IMR-90 (cell line): ENCODE data around the gene ERICH3. TPM values are rescaled to one million over a fixed set of nuclear protein-coding genes. Genes with fewer than 3 reads are reported as not detected.

ENCODE experiments used
- ATAC-seq: fragments of 200-7000 bp; cut with Tn5 transposase; 2 replicates; pipeline ENCODE4 v1.9.1; 2020; ENCODE audit warnings: low read depth, mild to moderate bottlenecking, moderate library complexity
- BruUV-seq: library from RNA; stranded (reverse); fragments of 400-500 nt; replicated peaks from 2 replicates; lab custom pipeline; 2021; lab: Mats Ljungman, UMichigan
- CTCF ChIA-PET: fragments of 300-600 bp; formaldehyde crosslinking; extraction: SDS; loops from one replicate; lab custom pipeline; 2021; ENCODE audit warnings: antibody characterized with exemption; lab: Yijun Ruan, JAX
- POLR2A ChIA-PET: fragments of 300-600 bp; sonication (Branson Sonifier 250); formaldehyde crosslinking; loops from one replicate; lab custom pipeline; 2022; ENCODE audit warnings: antibody characterized with exemption; ENCODE audit not compliant: unreplicated experiment; lab: Charles Lee
- DNase-seq: peaks from one replicate; pipeline ENCODE4 v3.0.0; 2013
- H2AFZ ChIP-seq: replicated peaks from 2 replicates; pipeline ENCODE3; 2013; ENCODE audit warnings: low read length, mild to moderate bottlenecking; ENCODE audit not compliant: poor library complexity
- H2AK5ac ChIP-seq: 2 replicates; pipeline ENCODE4 v1.6.1; 2013; ENCODE audit warnings: low read depth, low read length, inconsistent platforms
- H2AK9ac ChIP-seq: replicated peaks from 2 replicates; pipeline ENCODE3; 2013; ENCODE audit warnings: mild to moderate bottlenecking, low read depth, low read length, moderate library complexity; ENCODE audit not compliant: poor library complexity
- H2BK120ac ChIP-seq: 2 replicates; pipeline ENCODE4 v1.6.1; 2013; ENCODE audit warnings: low read depth, low read length, inconsistent platforms
- H2BK15ac ChIP-seq: 3 replicates; pipeline ENCODE4 v1.6.1; 2013; ENCODE audit warnings: low read depth, low read length, inconsistent platforms
- H2BK20ac ChIP-seq: 2 replicates; pipeline ENCODE4 v1.6.1; 2013; ENCODE audit warnings: low read depth, mild to moderate bottlenecking, inconsistent platforms, low read length, moderate library complexity
- H2BK5ac ChIP-seq: 2 replicates; pipeline ENCODE4 v1.6.1; 2013; ENCODE audit warnings: mild to moderate bottlenecking, low read depth, low read length, inconsistent platforms; ENCODE audit not compliant: poor library complexity, severe bottlenecking
- H3K14ac ChIP-seq: replicated peaks from 2 replicates; pipeline ENCODE4 v1.6.1; 2013; ENCODE audit warnings: low read depth, low read length, inconsistent platforms
- H3K18ac ChIP-seq: 2 replicates; pipeline ENCODE4 v1.6.1; 2013; ENCODE audit warnings: low read depth, low read length, control low read depth
- H3K23ac ChIP-seq: 2 replicates; pipeline ENCODE4 v1.6.1; 2013; ENCODE audit warnings: low read depth, low read length, inconsistent platforms
- H3K27ac ChIP-seq: 2 replicates; pipeline ENCODE4 v1.5.1; 2013; ENCODE audit warnings: mild to moderate bottlenecking, control low read depth, low read length; ENCODE audit not compliant: insufficient read depth
- H3K27me3 ChIP-seq: 2 replicates; pipeline ENCODE4 v1.6.1; 2013; ENCODE audit warnings: low read length; ENCODE audit not compliant: control insufficient read depth, insufficient read depth
- H3K36me3 ChIP-seq: 2 replicates; pipeline ENCODE4 v1.6.1; 2013; ENCODE audit warnings: low read length, mixed read lengths; ENCODE audit not compliant: control insufficient read depth, insufficient read depth
- H3K4ac ChIP-seq: 2 replicates; pipeline ENCODE4 v1.6.1; 2013; ENCODE audit warnings: low read depth, low read length, inconsistent platforms
- H3K4me1 ChIP-seq: 2 replicates; pipeline ENCODE4 v1.6.1; 2013; ENCODE audit warnings: low read length, mixed read lengths; ENCODE audit not compliant: control insufficient read depth, insufficient read depth
- H3K4me2 ChIP-seq: 2 replicates; pipeline ENCODE4 v1.6.1; 2013; ENCODE audit warnings: low read depth, mild to moderate bottlenecking, control low read depth, low read length, moderate library complexity
- H3K4me3 ChIP-seq: 2 replicates; pipeline ENCODE4 v1.5.1; 2013; ENCODE audit warnings: low read depth, mild to moderate bottlenecking, control low read depth, low read length, moderate library complexity; ENCODE audit not compliant: insufficient read depth
- H3K56ac ChIP-seq: 2 replicates; pipeline ENCODE4 v1.6.1; 2013; ENCODE audit warnings: low read length, inconsistent platforms; ENCODE audit not compliant: insufficient read depth; ENCODE audit errors: extremely low read depth
- H3K79me1 ChIP-seq, 2 experiments: 2 replicates each; pipeline ENCODE4 v1.6.1; 2013; ENCODE audit warnings: low read length in 2 of 2, inconsistent platforms in 1 of 2, low read depth in 1 of 2
- H3K9ac ChIP-seq: 2 replicates; pipeline ENCODE4 v1.6.1; 2013; ENCODE audit warnings: low read depth, low read length, control low read depth
- H3K9me1 ChIP-seq: 2 replicates; pipeline ENCODE4 v1.6.1; 2013; ENCODE audit warnings: low read length, inconsistent platforms; ENCODE audit not compliant: insufficient read depth
- H3K9me3 ChIP-seq: 2 replicates; pipeline ENCODE4 v1.6.1; 2013; ENCODE audit warnings: low read length; ENCODE audit not compliant: control insufficient read depth, insufficient read depth
- H4K20me1 ChIP-seq: 2 replicates; pipeline ENCODE4 v1.6.1; 2013; ENCODE audit warnings: low read length, inconsistent platforms; ENCODE audit not compliant: insufficient read depth
- H4K5ac ChIP-seq: 2 replicates; pipeline ENCODE4 v1.6.1; 2013; ENCODE audit warnings: mild to moderate bottlenecking, low read depth, low read length, control low read depth
- H4K8ac ChIP-seq, 2 experiments: 2 replicates each; pipeline ENCODE4 v1.6.1; 2013; ENCODE audit warnings: low read depth in 2 of 2, low read length in 2 of 2, control low read depth in 1 of 2, inconsistent platforms in 1 of 2
- H4K91ac ChIP-seq: 2 replicates; pipeline ENCODE4 v1.6.1; 2013; ENCODE audit warnings: low read depth, low read length, inconsistent platforms; ENCODE audit not compliant: insufficient read depth
- CEBPB ChIP-seq: IDR thresholded peaks from 2 replicates; pipeline ENCODE4 v1.6.1; 2012; ENCODE audit warnings: low read depth, low read length, improper control_type of control experiment
- FOS ChIP-seq: fragments of 150-350 bp; IDR thresholded peaks from 2 replicates; pipeline ENCODE4 v1.6.1; 2016; ENCODE audit warnings: low read depth, low read length
- MAZ ChIP-seq: IDR thresholded peaks from 2 replicates; pipeline ENCODE4 v1.6.1; 2012; ENCODE audit warnings: low read depth, mild to moderate bottlenecking, low read length, improper control_type of control experiment, moderate library complexity, borderline replicate concordance
- MXI1 ChIP-seq: IDR thresholded peaks from 2 replicates; pipeline ENCODE4 v1.6.1; 2012; ENCODE audit warnings: low read depth, mild to moderate bottlenecking, low read length, moderate library complexity, borderline replicate concordance
- POLR2A ChIP-seq: IDR thresholded peaks from 2 replicates; pipeline ENCODE4 v1.6.1; 2012; ENCODE audit warnings: mild to moderate bottlenecking, low read depth, low read length
- RAD21 ChIP-seq: IDR thresholded peaks from 2 replicates; pipeline ENCODE4 v1.6.1; 2012; ENCODE audit warnings: low read length, improper control_type of control experiment
- SMC3 ChIP-seq: fragments of 150-350 bp; IDR thresholded peaks from 2 replicates; pipeline ENCODE4 v1.6.1; 2016; ENCODE audit warnings: low read depth, mild to moderate bottlenecking, antibody characterized with exemption, low read length, moderate library complexity
- WGBS, 2 experiments: methylation state at CpG; one replicate each; pipeline versions ENCODE4 v1.1.5 to v1.1.7; 2013; ENCODE audit warnings: missing lambda C conversion rate in 2 of 2; ENCODE audit not compliant: insufficient read length in 1 of 2; ENCODE audit errors: extremely low coverage in 2 of 2; 5-methylcytosine and 5-hydroxymethylcytosine counted together
- dilution Hi-C: fragments of 300-500 bp; cut with HindIII; formaldehyde crosslinking; loops from one replicate; pipeline ENCODE4 v1.14.3; 2018; ENCODE audit warnings: low sequenced_read_pairs; ENCODE audit not compliant: unreplicated experiment
- in situ Hi-C: fragments of 300-500 bp; cut with MboI; formaldehyde crosslinking; loops from 3 replicates; pipeline ENCODE4 v1.14.3; 2019; ENCODE audit warnings: low sequenced_read_pairs, inconsistent platforms, mixed read lengths
- intact Hi-C: fragments of 100-400 bp; cut with micrococcal nuclease; formaldehyde crosslinking; loops from 2 replicates; pipeline ENCODE4 v1.10.0; 2022
- polyA plus RNA-seq, 3 experiments: library from polyadenylated mRNA; depleted of rRNA; stranded (reverse); fragments of >200 nt; gene quantifications; 2 replicates each; pipeline ENCODE4 v1.2.3, GENCODE V29; 2012; ENCODE audit warnings: low replicate concordance in 1 of 3
- total RNA-seq: library from RNA; depleted of rRNA; stranded (reverse); fragments of >200 nt; gene quantifications from 2 replicates; pipeline ENCODE4 v1.2.3, GENCODE V29; 2012
- TF ChIP-seq, protein P1 (sequence below): fragments of 150-350 bp; IDR thresholded peaks from 2 replicates; pipeline ENCODE4 v1.6.1; 2016; ENCODE audit warnings: low read depth, mild to moderate bottlenecking, low read length, moderate library complexity, borderline replicate concordance
- TF ChIP-seq, protein P2 (sequence below): conservative IDR thresholded peaks from 2 replicates; pipeline ENCODE4 v1.5.1; 2012; ENCODE audit warnings: mild to moderate bottlenecking, low read depth, low read length, improper control_type of control experiment

Gene ERICH3
- total and polyA plus RNA-seq, 2 of the 4 experiments (the other 2 are of a cell fraction): not detected

GRCh38 chr1:74526708-74527107 is 146.9 kb downstream of the ERICH3 start:
- DNase-seq (no peak), ATAC-seq (peak; percentile 32; the same call in 1 of the 2 replicates)
- H3K4me1 ChIP-seq: no peaks in the 10 kb centered on the region
- H3K4ac ChIP-seq: no peak overlapping the region
- WGBS, 2 experiments: no CpG with 5 or more reads among the region's 2 CpGs
- H3K56ac ChIP-seq: no peak overlapping the region
- H4K8ac ChIP-seq: no peak overlapping the region
- no peak overlapping the region for H4K5ac ChIP-seq
- no peaks in the 10 kb centered on the region for H3K79me1 ChIP-seq
- no peak overlapping the region for H2AK9ac ChIP-seq
- BruUV-seq: no TSS peak
- H2BK20ac ChIP-seq: no peak overlapping the region
- H3K9me1 ChIP-seq: no peaks in the 10 kb centered on the region
- H3K36me3 ChIP-seq: no peaks in the 10 kb centered on the region
- no peak overlapping the region for H2BK120ac ChIP-seq
- H4K91ac ChIP-seq: no peak overlapping the region
- intact Hi-C loops: no loop called here
- H3K9ac ChIP-seq: no peak overlapping the region
- no peaks in the 10 kb centered on the region; the same call in 1 of the 2 replicates for H3K9me3 ChIP-seq
- no peaks in the 10 kb centered on the region for H3K27me3 ChIP-seq
- in situ Hi-C loops: no loop called here
- POLR2A ChIA-PET: no interaction called here
- H3K27ac ChIP-seq: no peak overlapping the region
- no peak overlapping the region for H2AFZ ChIP-seq
- no peaks in the 10 kb centered on the region for H4K20me1 ChIP-seq
- no peak overlapping the region for H2BK15ac ChIP-seq
- CTCF ChIA-PET: no interaction called here
- H3K4me3 ChIP-seq: no peak overlapping the region
- H3K23ac ChIP-seq: no peak overlapping the region
- H2BK5ac ChIP-seq: no peak overlapping the region
- no peak overlapping the region for H2AK5ac ChIP-seq
- H3K4me2 ChIP-seq: no peak overlapping the region
- H3K14ac ChIP-seq: no peak overlapping the region
- dilution Hi-C loops: no loop called here
- no peak overlapping the region for H3K18ac ChIP-seq
- TF ChIP-seq POLR2A (no peak), RAD21 (no peak), MAZ (no peak), FOS (no peak), MXI1 (no peak), CEBPB (no peak), SMC3 (no peak)
- TF ChIP-seq, protein P1, sequence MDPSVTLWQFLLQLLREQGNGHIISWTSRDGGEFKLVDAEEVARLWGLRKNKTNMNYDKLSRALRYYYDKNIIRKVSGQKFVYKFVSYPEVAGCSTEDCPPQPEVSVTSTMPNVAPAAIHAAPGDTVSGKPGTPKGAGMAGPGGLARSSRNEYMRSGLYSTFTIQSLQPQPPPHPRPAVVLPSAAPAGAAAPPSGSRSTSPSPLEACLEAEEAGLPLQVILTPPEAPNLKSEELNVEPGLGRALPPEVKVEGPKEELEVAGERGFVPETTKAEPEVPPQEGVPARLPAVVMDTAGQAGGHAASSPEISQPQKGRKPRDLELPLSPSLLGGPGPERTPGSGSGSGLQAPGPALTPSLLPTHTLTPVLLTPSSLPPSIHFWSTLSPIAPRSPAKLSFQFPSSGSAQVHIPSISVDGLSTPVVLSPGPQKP: no peak
- TF ChIP-seq, protein P2, sequence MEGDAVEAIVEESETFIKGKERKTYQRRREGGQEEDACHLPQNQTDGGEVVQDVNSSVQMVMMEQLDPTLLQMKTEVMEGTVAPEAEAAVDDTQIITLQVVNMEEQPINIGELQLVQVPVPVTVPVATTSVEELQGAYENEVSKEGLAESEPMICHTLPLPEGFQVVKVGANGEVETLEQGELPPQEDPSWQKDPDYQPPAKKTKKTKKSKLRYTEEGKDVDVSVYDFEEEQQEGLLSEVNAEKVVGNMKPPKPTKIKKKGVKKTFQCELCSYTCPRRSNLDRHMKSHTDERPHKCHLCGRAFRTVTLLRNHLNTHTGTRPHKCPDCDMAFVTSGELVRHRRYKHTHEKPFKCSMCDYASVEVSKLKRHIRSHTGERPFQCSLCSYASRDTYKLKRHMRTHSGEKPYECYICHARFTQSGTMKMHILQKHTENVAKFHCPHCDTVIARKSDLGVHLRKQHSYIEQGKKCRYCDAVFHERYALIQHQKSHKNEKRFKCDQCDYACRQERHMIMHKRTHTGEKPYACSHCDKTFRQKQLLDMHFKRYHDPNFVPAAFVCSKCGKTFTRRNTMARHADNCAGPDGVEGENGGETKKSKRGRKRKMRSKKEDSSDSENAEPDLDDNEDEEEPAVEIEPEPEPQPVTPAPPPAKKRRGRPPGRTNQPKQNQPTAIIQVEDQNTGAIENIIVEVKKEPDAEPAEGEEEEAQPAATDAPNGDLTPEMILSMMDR: no peak
